SK-N-MC (cell line): ENCODE results near the gene NAA15.

Experiments used
- EZH2 ChIP-seq: fragments of 200-600 bp; sonication (generic); IDR thresholded peaks from one replicate; pipeline ENCODE4 v1.6.1; 2017; ENCODE audit warnings: antibody characterized with exemption
- POLR2AphosphoS5 ChIP-seq: IDR thresholded peaks from 2 replicates; pipeline ENCODE4 v1.6.1; 2012; ENCODE audit warnings: mild to moderate bottlenecking, low read depth, low read length, borderline replicate concordance

DNA sequence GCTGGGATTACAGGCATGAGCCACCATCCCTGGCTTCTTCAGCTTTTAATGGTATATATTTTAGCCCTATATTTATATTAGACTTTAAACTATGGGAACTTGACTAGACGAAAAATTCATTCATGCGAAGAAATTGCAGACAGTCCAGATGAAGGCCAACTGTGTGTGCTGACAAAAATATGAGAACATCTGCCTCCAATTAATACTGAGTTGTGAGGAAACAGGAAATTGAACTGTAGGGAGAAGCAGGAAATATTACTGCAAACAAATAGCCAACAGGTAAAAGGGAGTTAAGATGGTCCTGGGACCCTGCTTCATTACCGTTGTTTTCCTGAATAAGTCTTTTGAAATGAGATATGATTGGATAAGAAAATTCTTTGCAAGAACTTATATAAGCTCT, 47.6 kb upstream of the NAA15 start:
- no peak for TF ChIP-seq EZH2
- no peak for TF ChIP-seq POLR2AphosphoS5
